T-helper 9 cell (primary cell): ENCODE results near the gene RELL1.
"Not testable (repeated sequence)": the region's sequence is repeated elsewhere in the genome, so short reads cannot be mapped to it uniquely, and the experiment has no call there.

Experiments used
- DNase-seq: peaks from one replicate; pipeline ENCODE4 v3.0.0-alpha.2; 2020

RELL1 gene

GRCh38 chr4:37690976-37691375 is 4.8 kb upstream of the RELL1 start:
- no peak for DNase-seq

- no peak for DNase-seq
Measured at GRCh38 chr4:37689353-37690095, 3.3 kb upstream of the RELL1 start.

DNA sequence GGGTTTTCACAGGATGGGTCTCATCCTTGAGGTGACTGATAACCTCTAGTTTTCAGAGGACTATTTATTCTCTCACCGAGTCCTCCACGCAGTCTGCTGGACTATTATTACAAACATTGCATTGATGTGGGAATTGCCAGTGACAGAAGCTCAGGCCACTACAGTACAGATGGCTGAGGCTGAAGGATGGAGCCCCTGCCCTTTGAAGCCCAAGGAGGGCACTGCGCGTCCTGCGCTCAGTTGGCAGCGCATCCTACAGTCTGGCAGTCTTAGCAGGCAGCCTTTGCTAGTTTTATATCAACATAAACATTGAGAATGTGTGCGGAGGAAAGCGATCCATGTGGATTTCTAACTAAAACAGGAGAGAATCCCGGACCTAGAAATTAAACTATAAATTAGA is 1.5 kb upstream of the RELL1 start:
- no peak for DNase-seq

DNA sequence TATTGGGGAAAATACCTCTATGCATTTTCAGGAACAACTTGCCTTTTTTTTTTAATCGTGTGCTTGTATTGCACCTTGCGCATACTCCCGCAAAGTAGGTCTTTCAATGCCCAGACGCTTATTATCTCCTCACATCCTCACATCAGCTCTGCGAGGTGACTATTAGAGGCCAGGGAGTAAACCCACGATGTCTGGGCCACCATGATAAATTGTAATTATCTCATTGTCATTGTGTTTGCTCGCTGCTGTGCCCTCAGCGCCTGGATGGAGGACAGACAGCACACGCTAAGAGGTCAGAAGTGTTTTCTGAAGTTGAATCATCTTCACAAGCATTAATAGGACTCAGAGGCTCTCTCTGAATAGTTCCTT is 1.0 kb upstream of the RELL1 start:
- no peak for DNase-seq

- DNase-seq, result peak; percentile 49
Measured at GRCh38 chr4:37685823-37686372, 278 bp downstream of the RELL1 start.

DNA sequence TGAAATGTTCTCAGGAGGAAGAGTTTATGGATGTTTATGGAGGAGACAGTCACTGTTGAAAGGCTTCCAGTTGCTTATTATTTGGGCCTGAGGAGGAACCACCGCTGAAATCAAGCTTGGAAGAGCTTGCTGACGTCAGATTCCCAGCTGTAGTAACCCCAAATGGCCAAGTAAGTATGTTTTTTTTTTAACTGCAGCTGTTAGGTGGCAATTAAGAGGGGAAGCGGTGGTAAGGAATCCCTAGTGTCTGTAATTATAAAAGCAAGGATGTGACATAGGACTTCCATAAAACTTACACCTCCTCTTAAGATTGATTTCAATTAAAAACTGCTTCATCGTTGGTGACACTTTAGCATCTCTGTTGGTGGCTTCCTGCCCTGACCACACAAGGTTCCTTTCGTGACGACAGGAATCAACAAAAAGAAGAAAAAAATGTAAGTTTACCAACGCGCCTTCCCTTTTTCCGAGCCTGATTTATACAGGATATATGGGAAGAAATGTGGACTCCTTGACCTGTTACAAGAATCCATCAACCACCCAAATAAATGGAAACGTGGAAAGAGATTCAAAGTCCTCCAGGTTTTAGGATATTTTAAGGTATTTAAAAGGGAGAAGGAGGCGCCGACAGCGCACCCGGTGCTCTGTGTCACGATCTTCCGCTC is 884 bp downstream of the RELL1 start:
- peak; percentile 44 for DNase-seq

GRCh38 chr4:37684154-37684553 is 2.0 kb downstream of the RELL1 start:
- no peak for DNase-seq

DNA sequence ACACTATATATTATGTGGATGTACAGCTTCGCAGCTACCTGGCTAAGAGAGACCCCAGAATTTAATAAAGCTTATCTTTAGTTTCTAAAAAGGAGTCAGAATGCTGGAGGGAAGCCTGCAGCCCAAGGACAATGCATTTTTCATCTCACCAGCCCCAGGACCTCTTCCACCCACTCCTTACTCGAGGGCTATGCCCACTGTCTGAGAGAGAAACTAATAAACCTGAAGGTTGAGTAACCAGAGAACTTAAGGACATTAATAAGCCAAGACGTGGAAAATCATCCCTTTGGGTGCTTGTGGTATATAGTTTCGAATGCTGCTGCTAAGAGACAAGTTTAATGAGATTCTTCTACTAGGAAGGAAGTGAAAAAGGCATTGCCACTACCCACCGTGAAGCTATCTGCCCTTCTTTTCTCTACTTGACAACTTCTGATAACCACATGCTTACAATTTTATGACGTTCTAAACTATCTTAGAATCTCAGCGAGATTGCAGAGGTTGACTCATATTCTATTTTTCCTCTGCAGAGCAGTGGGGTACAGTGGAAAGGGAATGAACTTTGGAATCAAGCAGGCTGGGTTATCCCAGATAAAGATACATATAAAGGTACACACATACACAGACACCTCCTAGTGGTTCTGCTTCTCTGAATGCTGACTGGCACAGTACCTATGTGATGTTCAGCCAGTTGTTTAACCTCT is 3.3 kb downstream of the RELL1 start:
- no peak for DNase-seq

GRCh38 chr4:37680089-37680488 is 6.1 kb downstream of the RELL1 start:
- DNase-seq, result no peak

DNA sequence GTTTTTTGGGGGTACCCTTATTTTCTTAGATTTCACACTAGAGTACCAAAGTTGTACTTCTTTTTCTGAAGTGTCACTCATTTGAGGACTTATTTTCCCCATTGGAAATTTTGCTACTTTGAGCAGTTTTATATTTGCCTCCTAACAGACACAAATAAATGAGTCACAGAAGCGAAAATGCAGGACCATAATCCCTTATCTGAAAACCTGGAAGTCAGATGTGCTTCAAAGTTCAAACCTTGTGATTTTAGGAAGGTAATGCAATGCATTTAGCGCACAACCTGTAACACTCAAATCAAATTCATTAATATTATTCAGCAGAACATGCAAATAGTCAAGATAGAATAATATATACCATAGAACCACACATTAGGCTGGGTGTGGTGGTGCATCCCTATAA is 6.9 kb downstream of the RELL1 start:
- DNase-seq, result no peak

- DNase-seq, result no peak
Measured at GRCh38 chr4:37678624-37679023, 7.6 kb downstream of the RELL1 start.

DNA sequence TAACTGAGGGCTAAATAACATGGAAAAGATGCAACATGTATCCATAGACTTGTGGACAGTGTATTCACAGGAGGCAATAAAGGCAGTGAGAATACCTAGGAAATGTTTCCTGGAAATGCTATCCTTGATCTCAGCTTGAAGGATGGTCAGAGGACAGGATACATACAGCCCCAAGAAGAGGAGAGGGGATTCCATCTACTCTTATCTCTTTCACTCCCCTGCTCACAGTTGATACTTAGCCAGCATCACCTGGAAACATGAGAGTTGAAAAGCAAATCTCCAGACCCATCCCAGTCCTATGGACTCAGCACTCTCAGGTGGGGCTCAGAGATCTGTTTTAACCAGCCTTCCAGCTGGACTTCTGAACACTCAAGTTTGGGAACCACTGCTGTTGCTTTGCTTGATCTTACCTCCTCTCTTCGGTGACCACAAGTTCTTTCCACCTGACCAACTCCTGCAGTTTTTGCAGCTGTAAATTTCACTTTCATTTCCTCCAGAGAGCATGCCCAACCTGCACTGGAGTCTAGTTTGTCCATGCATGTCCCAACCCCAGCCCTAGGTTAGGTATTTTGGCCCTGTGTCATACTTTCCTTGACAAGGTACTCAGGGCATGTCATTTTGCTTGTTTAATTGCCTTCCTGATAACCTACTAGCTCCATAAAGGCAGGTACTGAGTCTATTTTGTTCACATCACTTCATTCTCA is 10.4 kb downstream of the RELL1 start:
- no peak for DNase-seq

- DNase-seq, result no peak
Measured at GRCh38 chr4:37674439-37674838, 11.7 kb downstream of the RELL1 start.

GRCh38 chr4:37673538-37674192 is 12.5 kb downstream of the RELL1 start:
- no peak for DNase-seq

DNA sequence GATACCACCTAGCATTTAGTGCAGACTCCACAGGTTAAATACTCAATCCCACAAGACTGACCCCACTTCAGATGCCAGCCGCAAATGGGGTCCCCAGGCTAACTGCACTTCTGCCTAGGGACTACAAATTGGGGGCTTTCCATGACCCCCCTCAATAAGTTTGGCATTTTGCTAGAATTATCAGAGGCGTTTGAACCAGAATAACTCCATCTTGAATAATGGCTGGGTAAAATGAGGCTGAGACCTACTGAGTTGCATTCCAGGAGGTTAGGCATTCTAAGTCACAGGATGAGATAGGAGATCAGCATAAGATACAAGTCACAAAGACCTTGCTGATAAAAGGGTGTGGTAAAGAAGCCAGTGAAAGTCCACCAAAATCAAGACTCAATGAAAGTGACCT is 15.1 kb downstream of the RELL1 start:
- DNase-seq, result no peak

- DNase-seq, result no peak
Measured at GRCh38 chr4:37670249-37670648, 15.9 kb downstream of the RELL1 start.

- not testable (repeated sequence) for DNase-seq
Measured at GRCh38 chr4:37669124-37669523, 17.1 kb downstream of the RELL1 start.

- DNase-seq, result no peak
Measured at GRCh38 chr4:37667197-37668100, 18.7 kb downstream of the RELL1 start.

- no peak for DNase-seq
Measured at GRCh38 chr4:37666625-37667071, 19.5 kb downstream of the RELL1 start.

GRCh38 chr4:37665333-37666320 is 20.5 kb downstream of the RELL1 start:
- DNase-seq, result no peak
